ENCODE results near the gene CNKSR1.

GRCh38 chr1:26145960-26146294, 31.4 kb upstream of the CNKSR1 start:
- no peak for TF ChIP-seq CTCF (IDR thresholded peaks at IDR 0.05)
- TF ChIP-seq EZH2 (IDR thresholded peaks at IDR 0.05; ENCODE audit: borderline replicate concordance, insufficient read depth, low read depth, low read length, poor library complexity, severe bottlenecking), result no peak

Measured in B cell (primary cell).